ENCODE data around the gene SMIM7. TPM values are rescaled to one million over a fixed set of nuclear protein-coding genes. Genes with fewer than 3 reads are reported as not detected.
A peak's percentile ranks its signal among the peaks of the same experiment; 100 is the strongest.

The SMIM7 gene
- total and polyA plus RNA-seq, 8 donors: 35.9 to 224 (median 89.6) TPM

DNA sequence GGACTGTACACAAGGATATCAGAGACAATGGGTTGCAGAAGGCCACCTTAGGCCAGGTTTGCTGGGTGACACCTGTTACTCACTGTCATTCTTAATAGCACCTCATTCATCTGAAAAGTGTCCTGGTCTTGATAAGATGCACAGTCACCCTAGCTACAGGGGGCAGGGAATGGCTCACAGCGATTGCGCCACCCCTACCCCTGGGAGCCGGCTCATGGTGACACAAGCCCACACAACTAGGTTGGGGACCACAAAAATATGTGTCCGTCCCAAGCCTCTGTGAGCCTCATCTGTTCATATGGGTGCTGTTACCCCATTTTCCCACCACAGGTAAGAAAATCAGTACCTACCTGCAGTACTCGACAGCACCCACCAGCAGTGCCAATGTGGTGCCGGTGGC, 55.3 kb downstream of the SMIM7 start:
- intact Hi-C loops (cut with DNase I; ENCODE audit: low total_unique reads): no loop called here
- Histone ChIP-seq H3K4me3 (no peak overlapping the region), H3K27ac (peak overlapping the region in 1 of 5 donors; percentile 87), H3K4me1 (peaks cover 34 to 80% (median 71%) of the 10 kb centered on the region in 4 donors), H3K36me3 (peaks cover 0 to 5% (median 0%) of the 10 kb centered on the region in 4 donors), H3K27me3 (no peaks in the 10 kb centered on the region), H3K9me3 (no peaks in the 10 kb centered on the region)
- WGBS, 5 donors: 89 to 99% (median 97%) methylated on average over 6 of the region's 6 CpGs
- TF ChIP-seq POLR2A (IDR thresholded peaks at IDR 0.05): no peak
- no peak for TF ChIP-seq POLR2AphosphoS5 (IDR thresholded peaks at IDR 0.05)
- no peak for TF ChIP-seq CTCF (IDR thresholded peaks at IDR 0.05)
- TF ChIP-seq EP300 (IDR thresholded peaks at IDR 0.05): no peak
- DNase-seq: no peak

DNA sequence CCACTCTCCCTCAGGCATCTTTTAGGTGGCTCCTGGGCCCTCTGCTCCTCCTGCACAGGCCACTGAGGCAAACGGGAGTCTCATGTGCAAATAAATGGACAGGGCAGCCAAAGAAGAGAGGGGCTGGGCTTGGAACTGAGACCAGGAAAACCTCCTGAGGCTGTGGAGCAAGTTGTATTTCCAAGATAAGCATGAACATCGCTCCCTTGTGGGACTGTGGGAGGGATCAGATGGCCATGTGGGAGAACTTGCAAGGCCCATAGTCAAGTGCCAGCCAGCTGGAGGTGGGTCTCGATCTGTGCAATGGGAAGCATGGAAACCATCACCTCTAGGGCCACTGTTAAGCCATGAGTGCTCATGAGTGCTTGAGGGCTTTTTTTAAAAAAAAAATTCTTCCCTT, 56.9 kb downstream of the SMIM7 start:
- Histone ChIP-seq H3K4me3 (no peak overlapping the region), H3K27me3 (no peaks in the 10 kb centered on the region), H3K36me3 (peaks cover 0 to 5% (median 0%) of the 10 kb centered on the region in 4 donors), H3K4me1 (peaks cover 25 to 81% (median 72%) of the 10 kb centered on the region in 4 donors), H3K27ac (no peak overlapping the region), H3K9me3 (no peaks in the 10 kb centered on the region)
- no peak for TF ChIP-seq POLR2A (IDR thresholded peaks at IDR 0.05)
- no peak for TF ChIP-seq CTCF (IDR thresholded peaks at IDR 0.05)
- no peak for TF ChIP-seq POLR2AphosphoS5 (IDR thresholded peaks at IDR 0.05)
- no peak for TF ChIP-seq EP300 (IDR thresholded peaks at IDR 0.05)
- 32 to 61% (median 39%) methylated on average over 3 of the region's 3 CpGs for WGBS, 5 donors
- DNase-seq: no peak
- intact Hi-C loops (cut with DNase I; ENCODE audit: low total_unique reads): no loop called here

- Histone ChIP-seq H3K9me3 (no peaks in the 10 kb centered on the region), H3K27ac (no peak overlapping the region), H3K27me3 (no peaks in the 10 kb centered on the region), H3K4me1 (peaks cover 18 to 77% (median 64%) of the 10 kb centered on the region in 4 donors), H3K36me3 (peaks cover 0 to 5% (median 0%) of the 10 kb centered on the region in 4 donors), H3K4me3 (no peak overlapping the region)
- DNase-seq: no peak
- 85 to 93% (median 90%) methylated on average over 20 of the region's 20 CpGs for WGBS, 5 donors
- TF ChIP-seq POLR2AphosphoS5 (IDR thresholded peaks at IDR 0.05) (no peak), POLR2A (IDR thresholded peaks at IDR 0.05) (no peak), CTCF (IDR thresholded peaks at IDR 0.05) (no peak), EP300 (IDR thresholded peaks at IDR 0.05) (no peak)
- intact Hi-C loops (cut with DNase I; ENCODE audit: low total_unique reads): no loop called here
These were observed 58.4 kb downstream of the SMIM7 start for GRCh38 chr19:16601378-16602052.

DNA sequence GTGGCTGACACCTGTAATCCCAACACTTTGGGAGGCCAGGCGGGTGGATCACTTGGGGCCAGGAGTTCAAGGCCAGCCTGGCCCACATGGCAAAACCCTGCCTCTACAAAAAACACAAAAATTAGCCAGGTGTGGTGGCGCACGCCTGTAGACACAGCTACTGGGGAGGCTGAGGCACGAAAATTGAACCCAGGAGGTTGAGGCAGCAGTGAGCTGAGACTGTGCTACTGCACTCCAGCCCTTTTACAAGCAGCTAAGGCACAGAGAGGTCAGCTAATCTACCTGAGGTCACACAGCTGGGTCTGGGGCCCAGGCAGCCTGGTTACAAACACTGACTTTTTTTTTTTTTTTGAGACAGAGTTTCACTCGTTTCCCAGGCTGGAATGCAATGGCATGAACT, 59.1 kb downstream of the SMIM7 start:
- TF ChIP-seq EP300 (IDR thresholded peaks at IDR 0.05): no peak
- TF ChIP-seq POLR2AphosphoS5 (IDR thresholded peaks at IDR 0.05): no peak
- TF ChIP-seq CTCF (IDR thresholded peaks at IDR 0.05): no peak
- TF ChIP-seq POLR2A (IDR thresholded peaks at IDR 0.05): no peak
- WGBS, 5 donors: 82 to 89% (median 88%) methylated on average over 5 of the region's 5 CpGs
- Histone ChIP-seq H3K27ac (no peak overlapping the region), H3K9me3 (no peaks in the 10 kb centered on the region), H3K36me3 (peaks cover 0 to 5% (median 0%) of the 10 kb centered on the region in 4 donors), H3K27me3 (no peaks in the 10 kb centered on the region), H3K4me1 (peaks cover 16 to 71% (median 63%) of the 10 kb centered on the region in 4 donors), H3K4me3 (no peak overlapping the region)
- intact Hi-C loops (cut with DNase I; ENCODE audit: low total_unique reads): no loop called here
- DNase-seq: no peak

Measured in stomach (tissue), 9 donors.